NCI-H187 (cell line): ENCODE measurements around the gene CHD3.
A peak's percentile ranks its signal among the peaks of the same experiment; 100 is the strongest.

Experiments
- DNase-seq, 2 experiments: peaks; one replicate each; lab custom pipeline; 2025; lab: John Stamatoyannopoulos, UW

Gene CHD3

DNA sequence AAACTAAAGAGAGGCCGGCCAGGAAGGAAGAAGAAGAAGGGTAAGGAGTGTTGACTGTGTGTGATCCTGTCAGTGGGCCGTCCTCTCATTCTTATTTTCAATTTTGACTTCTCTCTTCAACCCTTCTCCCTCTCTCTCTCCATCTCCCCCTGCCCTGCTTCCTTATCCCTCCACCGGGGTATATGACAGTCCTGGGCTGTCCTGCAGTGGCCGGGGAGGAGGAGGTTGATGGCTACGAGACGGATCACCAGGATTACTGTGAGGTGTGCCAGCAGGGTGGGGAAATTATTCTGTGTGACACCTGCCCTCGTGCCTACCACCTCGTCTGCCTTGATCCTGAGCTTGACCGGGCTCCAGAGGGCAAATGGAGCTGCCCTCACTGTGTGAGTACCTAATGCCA lies 5.6 kb downstream of the CHD3 start:
- no peak for DNase-seq

GRCh38 chr17:7894866-7895265 lies 6.3 kb downstream of the CHD3 start:
- DNase-seq = no peak

GRCh38 chr17:7897090-7897489 lies 8.5 kb downstream of the CHD3 start:
- DNase-seq = no peak

DNA sequence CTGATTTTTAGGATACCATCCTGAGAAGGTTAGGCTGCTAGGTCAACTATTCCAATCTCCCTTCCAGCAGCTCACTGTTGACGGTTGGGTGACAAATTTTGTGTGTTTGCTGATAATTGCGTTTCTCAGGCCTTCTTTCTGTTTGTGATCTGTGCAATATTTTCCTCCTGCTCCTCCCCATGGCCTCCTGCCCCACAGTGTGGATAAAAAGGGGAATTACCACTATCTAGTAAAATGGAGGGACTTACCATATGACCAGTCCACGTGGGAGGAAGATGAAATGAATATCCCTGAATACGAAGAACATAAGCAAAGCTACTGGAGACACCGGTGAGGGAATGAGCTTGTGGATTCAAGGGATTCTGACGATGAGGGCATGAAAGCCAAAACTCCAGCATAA lies 9.2 kb downstream of the CHD3 start:
- no peak for DNase-seq

DNA sequence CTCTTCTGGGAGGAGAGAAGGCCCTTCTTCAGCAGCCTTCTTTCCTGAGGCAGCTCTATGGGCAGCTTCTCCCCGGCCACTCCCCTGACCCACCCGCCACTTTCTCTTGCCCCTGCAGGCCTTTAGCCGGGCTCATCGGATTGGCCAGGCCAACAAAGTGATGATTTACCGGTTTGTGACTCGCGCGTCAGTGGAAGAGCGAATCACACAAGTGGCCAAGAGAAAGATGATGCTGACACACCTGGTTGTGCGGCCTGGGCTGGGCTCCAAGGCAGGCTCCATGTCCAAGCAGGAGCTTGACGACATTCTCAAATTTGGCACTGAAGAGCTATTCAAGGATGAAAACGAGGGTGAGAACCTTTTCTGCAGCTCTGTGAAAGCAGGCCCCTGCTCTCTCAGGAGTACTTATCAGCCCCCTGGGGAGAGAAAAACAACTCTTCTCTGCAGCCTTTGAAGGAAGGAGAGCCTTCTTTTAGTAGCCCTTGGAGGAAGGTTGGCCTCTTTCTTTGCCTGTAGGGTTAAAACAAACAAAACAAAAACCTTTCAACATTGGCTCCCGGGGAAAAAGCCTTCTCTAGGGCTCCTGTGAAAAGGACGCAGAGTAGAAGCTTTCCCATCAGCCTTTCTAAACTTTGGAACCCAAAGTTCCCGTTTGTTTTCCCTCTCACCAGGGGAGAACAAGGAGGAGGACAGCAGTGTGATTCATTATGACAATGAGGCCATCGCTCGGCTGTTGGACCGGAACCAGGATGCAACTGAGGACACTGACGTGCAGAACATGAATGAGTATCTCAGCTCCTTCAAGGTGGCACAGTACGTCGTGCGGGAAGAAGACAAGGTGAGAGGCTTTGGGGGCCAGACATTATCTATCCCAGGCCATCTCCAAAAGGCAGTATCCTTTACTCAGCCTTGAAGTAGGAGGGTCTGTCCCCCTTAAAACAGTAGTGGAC lies 14.8 kb downstream of the CHD3 start:
- DNase-seq = peak; percentile 30 to 31

- DNase-seq = no peak
Observed at GRCh38 chr17:7909089-7909488, 20.5 kb downstream of the CHD3 start.

DNA sequence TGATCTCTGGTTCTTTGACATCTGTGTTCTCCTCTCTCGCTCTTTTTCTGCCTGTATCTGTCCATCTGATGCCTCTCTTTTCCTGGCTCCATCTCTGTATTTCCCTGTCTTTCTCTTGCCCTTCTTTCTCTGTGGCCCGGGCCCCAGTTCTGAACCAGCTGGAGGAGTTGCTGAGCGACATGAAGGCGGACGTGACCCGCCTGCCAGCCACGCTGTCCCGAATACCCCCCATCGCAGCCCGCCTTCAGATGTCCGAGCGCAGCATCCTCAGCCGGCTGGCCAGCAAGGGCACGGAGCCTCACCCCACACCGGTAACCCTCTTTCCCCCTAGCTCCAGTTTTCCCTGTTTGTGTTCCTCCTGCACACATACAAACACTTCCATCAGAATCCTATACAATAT lies 21.7 kb downstream of the CHD3 start:
- no peak for DNase-seq

- no peak for DNase-seq
Observed at GRCh38 chr17:7910711-7911110, 22.1 kb downstream of the CHD3 start.

DNA sequence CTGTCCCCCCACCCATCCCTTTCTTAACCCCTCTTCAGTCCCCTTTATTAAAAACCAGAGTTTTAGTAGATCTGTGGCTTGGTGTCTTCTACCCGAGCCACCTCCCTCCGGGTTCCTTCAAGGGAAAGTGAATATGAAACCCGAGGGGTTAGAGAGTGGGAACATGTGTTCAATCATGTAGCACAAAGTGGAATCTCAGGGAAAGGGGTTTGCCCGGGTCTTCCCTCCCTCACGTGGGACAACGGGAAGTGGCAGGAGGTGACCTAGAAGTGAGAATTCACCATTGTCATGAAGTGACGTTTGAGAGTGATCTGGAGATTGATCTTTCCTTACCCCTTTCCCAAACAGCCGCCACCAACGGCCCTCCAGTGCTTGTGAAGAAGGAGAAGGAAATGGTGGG lies 22.5 kb downstream of the CHD3 start:
- no peak for DNase-seq

DNA sequence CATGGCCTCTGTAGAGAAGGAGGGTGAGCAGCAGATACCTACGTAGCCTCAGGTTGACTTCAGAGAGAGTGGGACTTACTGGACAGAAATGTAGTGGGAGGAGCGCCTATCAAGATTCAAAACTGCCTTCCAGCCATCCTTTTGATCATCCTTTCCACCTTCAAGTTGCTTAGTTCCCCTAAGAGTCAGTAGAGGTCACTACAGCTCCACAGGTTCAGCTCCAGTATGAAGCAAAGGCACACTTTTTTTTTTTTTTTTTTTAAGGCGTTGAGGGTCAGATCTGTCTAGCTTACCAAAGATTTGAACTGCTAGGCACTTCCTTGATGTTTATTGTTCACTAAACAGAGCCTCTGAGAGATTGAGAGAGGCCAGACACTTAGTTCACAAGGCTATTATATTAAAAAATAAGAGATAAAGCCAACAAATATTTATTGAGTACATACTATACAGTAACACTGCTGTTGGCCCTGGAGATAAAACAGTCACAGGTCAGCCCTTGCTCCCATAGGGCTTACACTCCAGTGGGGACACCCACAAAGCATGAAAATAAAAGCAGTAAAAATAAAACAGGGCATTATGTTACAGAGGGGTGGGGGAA lies 24.4 kb downstream of the CHD3 start:
- DNase-seq = no peak

- DNase-seq = peak in 1 of 2 experiments; percentile 46
Observed at GRCh38 chr17:7915179-7915610, 26.6 kb downstream of the CHD3 start.

- peak; percentile 83 to 88 for DNase-seq
Observed at GRCh38 chr17:7915611-7916384, 27.2 kb downstream of the CHD3 start, which contains the start of gene RNF227. Gene RNF227, minus strand, starts transcription at chr17:7916289. Its CDS starts 94 bp downstream, at chr17:7916195.

DNA sequence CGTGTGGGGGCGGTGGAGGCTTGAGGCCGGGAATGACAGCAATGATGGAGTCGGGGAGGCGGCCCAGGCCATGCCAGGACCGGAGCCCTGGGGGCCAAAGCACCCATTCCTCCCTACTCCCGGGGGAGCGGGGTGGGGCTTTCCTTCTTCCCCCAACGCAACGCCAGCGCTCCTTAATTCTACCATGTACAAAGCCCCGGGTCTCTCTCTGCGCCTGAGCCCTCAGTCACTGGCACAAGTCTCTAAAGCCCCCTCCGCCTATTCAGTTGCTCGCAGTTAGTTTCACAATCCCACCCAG lies 27.7 kb downstream of the CHD3 start:
- DNase-seq = no peak

DNA sequence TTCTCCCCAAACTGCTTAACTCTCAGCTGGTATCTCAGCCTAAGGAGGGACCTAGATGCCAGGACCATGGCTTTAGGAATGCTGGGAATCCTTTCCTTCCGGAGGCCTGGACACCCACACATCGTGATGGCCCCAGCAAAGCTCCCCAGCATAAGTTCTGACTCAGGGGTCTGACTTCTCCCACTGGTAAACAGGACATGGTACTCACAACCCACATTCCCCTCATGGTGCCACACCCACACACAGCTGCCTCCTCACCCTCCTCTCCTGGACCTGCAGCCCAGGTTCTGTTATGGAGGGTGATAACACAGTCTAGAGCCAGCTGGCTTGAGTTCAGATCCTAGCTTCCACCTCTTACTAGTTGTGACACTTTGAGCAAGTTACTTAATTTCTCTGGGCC lies 28.2 kb downstream of the CHD3 start:
- DNase-seq = no peak

DNA sequence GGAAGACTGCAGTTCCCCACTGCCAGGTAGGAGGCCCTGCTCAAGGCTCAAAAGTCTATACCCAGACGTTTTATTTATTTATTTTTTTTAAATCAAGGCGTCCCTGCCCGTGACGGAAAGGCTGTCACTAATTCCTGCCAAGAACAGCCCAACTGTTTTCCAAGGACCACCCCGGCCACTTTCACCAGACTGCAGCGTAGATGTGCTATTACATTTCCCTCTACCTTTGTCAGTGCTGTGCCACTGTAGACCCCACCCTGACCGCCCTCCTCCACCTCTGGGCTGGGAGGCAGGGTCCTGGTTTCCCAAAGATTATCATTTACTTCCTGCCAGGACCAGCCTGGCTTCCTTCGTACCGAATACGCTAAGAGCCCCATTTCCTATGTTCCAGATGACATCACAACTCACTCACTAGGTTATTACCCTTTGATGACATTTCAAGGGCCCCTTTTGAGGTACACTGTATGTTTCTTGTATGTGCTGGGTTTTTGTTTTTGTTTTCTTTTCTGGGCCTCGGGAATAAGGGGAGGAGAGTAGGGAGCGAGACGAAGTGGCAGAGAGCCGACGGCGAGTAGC lies 33.8 kb downstream of the CHD3 start:
- no peak for DNase-seq

- DNase-seq = peak; percentile 3 to 42
Observed at GRCh38 chr17:7922845-7923628, 34.4 kb downstream of the CHD3 start.

GRCh38 chr17:7927596-7927995 lies 39.0 kb downstream of the CHD3 start:
- no peak for DNase-seq

DNA sequence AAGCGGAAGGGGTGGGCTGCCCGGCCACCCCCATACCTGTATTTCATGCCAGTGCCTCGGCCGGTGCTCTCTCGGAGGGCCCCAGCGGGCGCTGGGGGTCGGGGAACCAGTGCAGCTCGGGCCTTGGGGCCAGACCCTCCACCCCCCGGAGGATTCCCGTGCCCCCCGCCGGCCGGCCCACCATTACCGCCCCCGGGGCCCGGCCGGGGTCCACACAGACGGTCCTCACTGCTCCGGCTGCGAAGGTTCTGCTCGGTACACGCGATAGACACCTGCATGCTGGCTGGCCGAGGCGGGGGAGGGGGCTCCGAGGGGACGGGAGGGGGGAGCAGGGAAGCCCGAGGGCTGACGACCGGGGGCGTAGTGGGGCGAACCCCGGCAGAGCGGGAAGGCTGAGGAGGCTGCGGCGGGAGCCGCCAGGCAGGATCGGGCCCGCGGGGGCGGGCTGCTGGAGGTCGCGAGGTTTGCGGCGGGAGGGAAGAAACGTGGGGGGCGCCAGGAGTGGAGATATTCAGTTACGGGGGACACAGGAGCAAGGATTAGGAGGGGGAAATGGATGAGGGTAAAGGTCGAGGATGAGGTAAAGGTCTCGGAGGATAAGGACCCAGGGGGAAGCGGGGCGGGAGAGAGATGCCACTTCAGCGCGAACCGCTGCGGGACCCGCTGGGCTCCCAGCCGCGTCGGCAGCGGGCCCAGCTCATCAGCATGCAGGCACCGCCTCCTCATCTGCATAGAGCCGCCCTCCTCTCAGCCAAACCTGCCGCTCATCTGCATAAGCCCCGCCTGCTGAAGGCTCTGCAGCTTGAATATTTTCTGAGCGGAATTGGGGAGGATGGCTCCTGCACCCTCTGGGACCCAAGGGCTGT lies 40.8 kb downstream of the CHD3 start, which contains the start of gene KCNAB3:
KCNAB3 (minus strand) TSS at position 699 of the 866 bp plus-strand sequence; CDS start at position 278, 421 bp downstream.
- no peak for DNase-seq

DNA sequence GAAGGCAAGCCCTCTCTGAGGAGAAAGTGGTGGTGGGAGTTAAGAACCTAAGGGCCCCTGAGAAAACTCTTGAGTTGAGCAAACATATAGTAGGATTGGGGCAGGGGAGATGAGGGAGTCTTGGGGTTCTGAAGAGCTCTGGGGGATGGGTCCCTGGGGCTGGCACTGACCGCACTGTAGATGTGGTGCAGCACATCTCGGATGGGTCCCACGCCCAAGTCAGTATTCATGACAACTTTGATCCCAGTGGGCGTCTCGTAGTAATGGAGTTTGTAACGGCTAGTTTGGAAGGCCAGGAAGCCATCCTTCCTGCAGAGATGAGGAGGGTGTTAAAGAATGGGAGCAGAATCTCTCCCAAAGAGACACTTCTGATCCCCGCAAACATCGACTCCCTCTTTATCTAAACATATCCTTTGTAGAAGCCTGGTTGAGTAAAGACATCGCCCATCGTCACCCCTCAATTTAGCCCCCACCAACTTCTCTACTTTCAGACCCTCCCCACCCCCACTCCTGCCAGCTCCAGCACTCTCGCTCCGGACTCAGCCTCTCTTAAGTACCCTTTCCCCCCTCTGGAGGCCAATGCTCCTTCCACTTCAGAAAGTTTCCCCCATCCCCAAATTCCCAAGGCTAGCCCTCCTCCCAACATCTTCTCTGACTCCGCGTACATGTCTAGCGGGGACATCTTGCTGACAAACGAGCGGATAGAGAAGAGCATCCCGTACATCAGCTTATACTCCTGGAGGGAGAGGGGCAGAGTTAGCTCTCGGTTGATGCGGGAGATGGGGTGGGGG lies 42.4 kb downstream of the CHD3 start:
- no peak for DNase-seq
